HCT116 (cell line): ENCODE data around the gene SURF6. TPM values are rescaled to one million over a fixed set of nuclear protein-coding genes. Genes with fewer than 3 reads are reported as not detected.

Experiments used
- ATAC-seq: fragments of 200-7000 bp; cut with Tn5 transposase; 2 replicates; pipeline ENCODE4 v1.9.1; 2020; ENCODE audit warnings: mild to moderate bottlenecking, moderate library complexity
- BruUV-seq: library from RNA; stranded (reverse); fragments of 400-500 nt; replicated peaks from 2 replicates; lab custom pipeline; 2021; lab: Mats Ljungman, UMichigan
- CTCF ChIA-PET: fragments of 300-600 bp; sonication (Branson Sonifier 250); formaldehyde crosslinking; loops from one replicate; lab custom pipeline; 2021; ENCODE audit warnings: antibody characterized with exemption; lab: Charles Lee
- POLR2A ChIA-PET: fragments of 300-600, 350-600 bp; sonication (Branson Sonifier 250); formaldehyde crosslinking; loops from one replicate; lab custom pipeline; 2021; ENCODE audit warnings: antibody characterized with exemption; lab: Charles Lee
- RAD21 ChIA-PET, 2 experiments: fragments of 300-600 bp; sonication (Branson Sonifier 250); formaldehyde crosslinking; loops; one replicate each; lab custom pipeline; 2023; ENCODE audit warnings: low total read pairs in 2 of 2; ENCODE audit not compliant: uncharacterized antibody in 2 of 2, unreplicated experiment in 2 of 2, low non-redundant PET in 1 of 2; lab: Charles Lee
- DNase-seq: peaks from one replicate; pipeline ENCODE4 v3.0.0-alpha.2; 2010; ENCODE audit warnings: low read depth, low spot score
- H2AFZ ChIP-seq: fragments of 200-600 bp; shearing (Covaris generic), sonication (generic); 2 replicates; pipeline ENCODE4 v1.6.1; 2017; ENCODE audit warnings: low read depth, mixed run types, mixed read lengths, antibody characterized with exemption, low read length; ENCODE audit not compliant: poor library complexity, severe bottlenecking
- H3K27ac ChIP-seq: 2 replicates; pipeline ENCODE4 v1.5.1; 2012; ENCODE audit warnings: low read depth, low read length
- H3K27me3 ChIP-seq: fragments of 200-600 bp; sonication (generic); 2 replicates; pipeline ENCODE4 v1.6.1; 2016; ENCODE audit warnings: mixed run types, low read length, mixed read lengths; ENCODE audit not compliant: insufficient read depth
- H3K36me3 ChIP-seq, 2 experiments: fragments of 200-500 bp in 1 of 2; fragments of 200-600 bp in 1 of 2; sonication (Bioruptor generic) in 1 of 2; sonication (generic) in 1 of 2; 2 replicates each; pipeline versions ENCODE4 v1.5.1 to v1.6.1; 2014 to 2016; ENCODE audit warnings: low read length in 2 of 2, inconsistent platforms in 1 of 2, mixed read lengths in 1 of 2, mixed run types in 1 of 2; ENCODE audit not compliant: insufficient read depth in 2 of 2, control insufficient read depth in 1 of 2
- H3K4me1 ChIP-seq, 2 experiments: fragments of 200-600 bp in 1 of 2; sonication (generic) in 1 of 2; 2 replicates each; pipeline versions ENCODE4 v1.5.1 to v1.6.1; 2012 to 2017; ENCODE audit warnings: low read length in 2 of 2, inconsistent platforms in 1 of 2, mild to moderate bottlenecking in 1 of 2, mixed read lengths in 1 of 2, mixed run types in 1 of 2, moderate library complexity in 1 of 2; ENCODE audit not compliant: insufficient read depth in 2 of 2, control insufficient read depth in 1 of 2
- H3K4me2 ChIP-seq: fragments of 200-600 bp; sonication (generic); 2 replicates; pipeline ENCODE4 v1.6.1; 2017; ENCODE audit warnings: mixed run types, low read length, mixed read lengths
- H3K4me3 ChIP-seq, 2 experiments: fragments of 200-600 bp in 1 of 2; sonication (generic) in 1 of 2; replicated peaks in 1 of 2; 2 replicates each; pipeline ENCODE4 v1.5.1; 2011 to 2016; ENCODE audit warnings: low read length in 2 of 2, control low read depth in 1 of 2, low read depth in 1 of 2, mild to moderate bottlenecking in 1 of 2, mixed read lengths in 1 of 2, mixed run types in 1 of 2
- H3K79me2 ChIP-seq: fragments of 200-600 bp; sonication (generic); 2 replicates; pipeline ENCODE4 v1.6.1; 2017; ENCODE audit warnings: mild to moderate bottlenecking, mixed run types, low read length, moderate library complexity, mixed read lengths; ENCODE audit not compliant: insufficient read depth
- H3K9ac ChIP-seq: fragments of 200-600 bp; sonication (generic); 2 replicates; pipeline ENCODE4 v1.6.1; 2016; ENCODE audit warnings: low read length, mixed read lengths
- H3K9me2 ChIP-seq: fragments of 200-600 bp; sonication (generic), shearing (Covaris generic); 2 replicates; pipeline ENCODE4 v1.6.1; 2017; ENCODE audit warnings: mixed run types, mild to moderate bottlenecking, moderate library complexity; ENCODE audit not compliant: insufficient read depth
- H3K9me3 ChIP-seq, 2 experiments: fragments of 200-500 bp in 1 of 2; fragments of 200-600 bp in 1 of 2; sonication (Bioruptor generic) in 1 of 2; sonication (generic) in 1 of 2; 2 replicates each; pipeline ENCODE4 v1.6.1; 2014 to 2017; ENCODE audit warnings: low read length in 2 of 2, mixed read lengths in 2 of 2, inconsistent platforms in 1 of 2, low read depth in 1 of 2, mild to moderate bottlenecking in 1 of 2, mixed run types in 1 of 2, moderate library complexity in 1 of 2; ENCODE audit not compliant: control insufficient read depth in 1 of 2, insufficient read depth in 1 of 2
- H4K20me1 ChIP-seq: fragments of 200-600 bp; sonication (generic), shearing (Covaris generic); 2 replicates; pipeline ENCODE4 v1.6.1; 2017; ENCODE audit warnings: mixed run types, mild to moderate bottlenecking, moderate library complexity; ENCODE audit not compliant: insufficient read depth
- CEBPB ChIP-seq: IDR thresholded peaks from 2 replicates; pipeline ENCODE4 v1.6.1; 2012; ENCODE audit warnings: low read depth
- JUND ChIP-seq: IDR thresholded peaks from 2 replicates; pipeline ENCODE4 v1.6.1; 2012
- POLR2A ChIP-seq: IDR thresholded peaks from 2 replicates; pipeline ENCODE4 v1.7.0; 2011; ENCODE audit warnings: borderline replicate concordance; ENCODE audit not compliant: insufficient read depth, insufficient read length; ENCODE audit errors: extremely low read depth
- YY1 ChIP-seq: IDR thresholded peaks from 2 replicates; pipeline ENCODE4 v1.6.1; 2011; ENCODE audit warnings: low read length, low read depth, moderate library complexity, mild to moderate bottlenecking; ENCODE audit not compliant: insufficient replicate concordance; ENCODE audit errors: extremely low read depth
- intact Hi-C: fragments of 100-400 bp; cut with micrococcal nuclease; formaldehyde crosslinking; loops from 2 replicates; pipeline ENCODE4 v1.10.0; 2022
- total RNA-seq: library from RNA; stranded (reverse); gene quantifications from one replicate; pipeline ENCODE4 v1.2.1, GENCODE V29; 2021; ENCODE audit not compliant: unreplicated experiment
- TF ChIP-seq, protein P1 (sequence below): IDR thresholded peaks from 2 replicates; pipeline ENCODE4 v1.6.1; 2011; ENCODE audit warnings: mild to moderate bottlenecking, low read length, moderate library complexity; ENCODE audit not compliant: insufficient replicate concordance; ENCODE audit errors: extremely low read depth
- TF ChIP-seq, protein P2 (sequence below): IDR thresholded peaks from 2 replicates; pipeline ENCODE4 v1.6.1; 2012

SURF6 gene
- total RNA-seq, 1 experiment from 2014 or later: 30.1 TPM

DNA sequence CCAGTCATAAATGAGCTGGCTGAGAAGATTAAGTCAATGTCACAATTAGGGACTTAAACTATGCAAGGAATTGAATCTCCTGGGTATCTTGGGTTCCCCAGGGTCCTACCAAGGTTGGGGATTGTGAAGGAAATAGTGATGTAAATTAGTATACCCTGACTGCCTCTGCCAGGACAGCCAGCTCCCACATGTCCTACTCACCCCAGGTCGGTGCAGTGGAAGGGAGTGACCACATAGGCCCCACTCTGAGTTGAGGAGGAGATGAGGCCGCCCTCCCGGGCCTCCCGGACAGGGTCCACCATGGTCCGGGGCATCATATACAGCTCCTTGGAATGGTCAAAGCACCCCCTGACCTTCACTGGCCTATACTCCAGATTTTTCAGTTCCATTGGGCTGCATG, 17.6 kb upstream of the SURF6 start:
- H2AFZ ChIP-seq: no peak overlapping the region
- H3K27me3 ChIP-seq: no peaks in the 10 kb centered on the region
- H4K20me1 ChIP-seq: peaks cover 10% of the 10 kb centered on the region; the same call in 1 of the 2 replicates
- ChIA-PET POLR2A (interaction anchor here (0.9 to 1.2 kb wide), 2 partner anchors 9 to 106 kb away, joined by 3 read pairs; partner anchors contain the start of gene CACFD1), RAD21 (no interaction called here)
- H3K27ac ChIP-seq: peak overlapping the region; percentile 4; the same call in 1 of the 2 replicates
- H3K9ac ChIP-seq: no peak overlapping the region
- no peaks in the 10 kb centered on the region for H3K9me2 ChIP-seq
- peaks cover 62% of the 10 kb centered on the region for H3K79me2 ChIP-seq
- no peak overlapping the region for H3K4me3 ChIP-seq
- no peaks in the 10 kb centered on the region for H3K9me3 ChIP-seq
- H3K4me2 ChIP-seq: no peak overlapping the region
- peak; percentile 3 for TF ChIP-seq POLR2A
- TF ChIP-seq JUND: no peak
- TF ChIP-seq, all 23 proteins: peak for 1
- intact Hi-C loops: loop anchor here (10.0 kb wide), 1 partner anchor 641 kb away; the partner anchor contains the start of gene VAV2
- Histone ChIP-seq H3K36me3 (peaks cover 33 to 51% of the 10 kb centered on the region in 2 experiments), H3K4me1 (peaks cover 12 to 38% of the 10 kb centered on the region in 2 experiments; a peak in 3 of 4 replicates)
- BruUV-seq: no TSS peak
- DNase-seq (no peak), ATAC-seq (no peak)
- CTCF ChIA-PET: interaction anchor here (1.4 kb wide), 1 partner anchor 12 kb away, joined by 3 read pairs; no protein-coding TSS in a partner anchor

- TF ChIP-seq, protein P1, sequence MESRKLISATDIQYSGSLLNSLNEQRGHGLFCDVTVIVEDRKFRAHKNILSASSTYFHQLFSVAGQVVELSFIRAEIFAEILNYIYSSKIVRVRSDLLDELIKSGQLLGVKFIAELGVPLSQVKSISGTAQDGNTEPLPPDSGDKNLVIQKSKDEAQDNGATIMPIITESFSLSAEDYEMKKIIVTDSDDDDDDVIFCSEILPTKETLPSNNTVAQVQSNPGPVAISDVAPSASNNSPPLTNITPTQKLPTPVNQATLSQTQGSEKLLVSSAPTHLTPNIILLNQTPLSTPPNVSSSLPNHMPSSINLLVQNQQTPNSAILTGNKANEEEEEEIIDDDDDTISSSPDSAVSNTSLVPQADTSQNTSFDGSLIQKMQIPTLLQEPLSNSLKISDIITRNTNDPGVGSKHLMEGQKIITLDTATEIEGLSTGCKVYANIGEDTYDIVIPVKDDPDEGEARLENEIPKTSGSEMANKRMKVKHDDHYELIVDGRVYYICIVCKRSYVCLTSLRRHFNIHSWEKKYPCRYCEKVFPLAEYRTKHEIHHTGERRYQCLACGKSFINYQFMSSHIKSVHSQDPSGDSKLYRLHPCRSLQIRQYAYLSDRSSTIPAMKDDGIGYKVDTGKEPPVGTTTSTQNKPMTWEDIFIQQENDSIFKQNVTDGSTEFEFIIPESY: no peak
- TF ChIP-seq CEBPB: no peak
- peak; percentile 12 for TF ChIP-seq POLR2A
- TF ChIP-seq, protein P2, sequence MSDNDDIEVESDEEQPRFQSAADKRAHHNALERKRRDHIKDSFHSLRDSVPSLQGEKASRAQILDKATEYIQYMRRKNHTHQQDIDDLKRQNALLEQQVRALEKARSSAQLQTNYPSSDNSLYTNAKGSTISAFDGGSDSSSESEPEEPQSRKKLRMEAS: no peak
- TF ChIP-seq YY1: no peak
- Histone ChIP-seq H3K4me2 (no peak overlapping the region), H3K9me2 (no peaks in the 10 kb centered on the region), H3K79me2 (peaks cover 62% of the 10 kb centered on the region), H3K9me3 (no peaks in the 10 kb centered on the region), H3K9ac (no peak overlapping the region), H3K36me3 (peaks cover 33 to 50% of the 10 kb centered on the region in 2 experiments), H3K4me3 (no peak overlapping the region), H2AFZ (no peak overlapping the region), H3K27ac (peak overlapping the region; percentile 4; the same call in 1 of the 2 replicates), H3K27me3 (no peaks in the 10 kb centered on the region), H3K4me1 (peaks cover 11 to 37% of the 10 kb centered on the region in 2 experiments; a peak in 3 of 4 replicates), H4K20me1 (peaks cover 10% of the 10 kb centered on the region; the same call in 1 of the 2 replicates)
- DNase-seq: no peak
- BruUV-seq: no TSS peak
- no peak for ATAC-seq
- ChIA-PET RAD21 (no interaction called here), CTCF (interaction anchor here (1.4 kb wide), 1 partner anchor 11 kb away, joined by 3 read pairs; no protein-coding TSS in a partner anchor), POLR2A (interaction anchor here (0.9 to 1.2 kb wide), 2 partner anchors 10 to 107 kb away, joined by 3 read pairs; partner anchors contain the start of gene CACFD1)
- intact Hi-C loops: loop anchor here (10.0 kb wide), 1 partner anchor 642 kb away; the partner anchor contains the start of gene VAV2
Measured at GRCh38 chr9:133352635-133353340, 16.8 kb upstream of the SURF6 start.
